HS-27A (cell line): Measurements from ENCODE around the gene HOXA1.

ENCODE experiments used
- DNase-seq: peaks from one replicate; pipeline ENCODE4 v3.0.0-alpha.2; 2012; ENCODE audit warnings: low read depth, missing footprints

HOXA1 gene

DNA sequence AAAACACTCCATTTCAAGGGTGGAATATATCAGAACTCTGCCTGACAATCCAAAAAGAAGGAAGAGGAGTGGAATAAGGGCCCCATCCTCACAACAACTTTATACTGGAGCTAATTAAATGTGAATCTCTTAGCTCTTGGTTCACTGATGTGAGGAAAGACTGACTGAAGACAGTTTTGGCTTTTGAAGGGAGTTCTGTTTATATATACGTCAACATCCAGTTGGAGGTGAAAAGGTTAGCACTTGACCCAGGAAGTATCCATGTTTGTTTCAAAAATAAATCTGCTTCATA lies 3.0 kb downstream of the HOXA1 start:
- no peak for DNase-seq

DNA sequence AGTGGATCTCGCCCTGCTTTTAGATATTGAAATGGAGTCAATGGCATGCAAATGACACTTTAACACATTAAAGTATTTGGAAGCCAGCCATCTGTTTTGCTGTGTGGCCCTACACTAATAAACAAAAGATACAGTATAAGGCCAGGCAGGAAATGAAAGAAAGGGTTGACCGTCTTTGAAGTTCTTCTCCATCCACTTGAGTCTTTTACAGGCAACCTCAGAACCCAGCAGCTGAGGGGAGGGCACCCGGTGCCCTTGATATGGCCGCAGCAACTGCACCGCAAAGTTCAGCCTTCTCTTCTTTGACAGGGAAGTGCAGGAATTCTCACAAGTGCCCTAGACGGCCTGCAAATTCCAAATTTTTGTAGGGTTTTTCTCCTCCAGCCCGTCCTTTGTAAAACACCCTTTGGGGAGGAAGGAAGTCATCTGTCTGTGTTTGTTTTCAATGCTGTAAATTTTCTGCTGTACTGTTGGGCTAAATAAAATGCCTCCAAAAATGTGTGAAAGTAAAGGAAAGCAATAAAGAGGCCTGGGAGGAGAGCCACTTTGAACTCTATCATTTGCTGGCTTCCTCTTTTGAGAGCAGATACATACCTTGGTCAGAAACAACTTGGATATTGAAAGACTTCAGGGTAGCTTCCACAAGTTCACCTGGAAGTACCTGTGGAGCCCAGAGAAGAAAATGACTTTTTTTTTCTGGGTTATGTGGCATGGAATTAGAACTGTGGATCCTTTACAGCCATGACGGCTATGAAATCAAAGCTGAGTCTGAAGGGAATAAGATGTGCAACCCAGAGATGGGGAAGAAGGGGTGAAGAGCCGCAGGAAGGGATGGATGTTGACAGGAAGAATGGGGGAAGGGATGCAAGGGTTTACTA lies 3.6 kb downstream of the HOXA1 start:
- DNase-seq: no peak

DNA sequence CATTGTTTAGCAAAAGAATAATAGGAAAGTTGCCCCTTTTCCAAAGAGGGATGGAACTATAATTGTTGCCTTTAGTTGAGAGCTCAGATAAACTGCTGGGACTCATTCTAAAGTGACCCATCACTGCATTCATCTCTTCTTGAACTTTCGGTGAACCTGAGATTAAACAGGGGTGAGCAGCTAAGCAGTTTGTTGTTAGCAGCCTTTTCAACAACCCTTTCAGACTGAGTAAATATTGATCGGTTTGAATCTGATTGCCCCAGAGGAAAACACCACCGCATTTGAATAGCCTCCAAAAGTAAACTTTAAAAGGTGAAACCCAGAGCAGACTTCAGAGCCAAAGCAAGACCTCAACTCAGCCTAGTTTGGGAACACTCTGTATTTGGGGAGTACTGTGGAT lies 4.7 kb downstream of the HOXA1 start:
- no peak for DNase-seq

DNA sequence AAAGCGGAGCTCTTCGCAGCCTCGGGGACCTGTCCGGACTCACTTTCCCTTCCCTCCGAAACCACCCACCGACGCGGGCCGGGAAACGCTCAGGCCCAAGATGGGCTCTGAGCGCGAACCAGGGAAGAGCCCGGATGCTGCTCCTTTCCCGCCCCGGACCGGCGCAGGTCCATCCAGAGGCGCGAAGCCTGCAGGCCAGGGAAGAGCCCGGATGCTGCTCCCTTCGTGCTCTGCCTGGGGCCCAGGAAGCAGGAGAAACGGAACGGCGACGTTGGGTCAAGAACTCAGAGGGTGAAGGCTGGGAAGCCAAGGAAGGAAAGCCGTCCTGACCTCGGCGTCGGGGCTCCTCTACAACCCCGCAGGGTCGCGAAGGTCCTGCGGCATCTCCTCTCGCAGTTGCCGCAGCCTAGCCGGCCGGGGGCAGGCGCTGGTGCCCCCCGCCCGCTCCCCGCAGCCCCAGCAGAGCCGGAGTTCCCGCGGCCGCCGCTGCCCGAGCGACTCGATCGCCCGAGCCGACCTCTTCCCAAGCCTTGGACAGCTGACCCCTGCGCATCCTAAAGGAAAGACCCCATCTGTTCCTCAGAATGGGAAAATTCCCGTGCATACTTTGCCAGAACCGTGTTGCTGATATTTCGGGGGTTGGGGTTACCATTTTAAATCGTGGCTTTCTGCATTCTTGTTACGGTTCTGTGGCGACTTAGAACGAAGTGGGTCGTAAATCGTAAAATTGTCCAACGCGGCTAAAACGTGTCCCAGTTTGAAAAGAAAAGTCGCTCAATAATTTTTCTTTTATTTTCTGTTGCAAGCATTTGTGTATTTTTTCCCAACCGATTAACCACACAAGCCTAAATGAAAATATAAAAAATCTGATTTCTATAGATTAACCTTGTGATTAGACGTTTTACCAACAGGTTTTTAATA lies 7.5 kb downstream of the HOXA1 start:
- DNase-seq: no peak

DNA sequence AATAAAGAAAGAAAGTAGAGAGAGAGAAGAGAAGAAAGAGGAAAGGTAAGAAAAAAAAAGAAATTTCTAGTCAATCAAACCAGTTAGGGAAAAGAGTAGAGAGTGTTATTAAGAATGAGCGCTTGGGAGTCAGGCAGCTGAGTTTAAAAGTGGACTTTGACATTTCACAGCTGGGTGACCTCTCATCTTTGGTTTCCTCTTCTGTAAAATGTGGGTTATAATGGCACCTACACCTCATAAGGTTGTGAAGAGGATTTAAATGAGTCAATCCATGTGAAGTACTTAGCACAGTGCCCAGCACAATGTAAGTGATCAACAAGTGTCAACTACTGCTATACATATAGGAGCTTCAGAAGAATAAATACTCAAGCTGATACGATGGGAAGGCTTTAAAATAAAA lies 12.2 kb downstream of the HOXA1 start:
- DNase-seq: no peak

DNA sequence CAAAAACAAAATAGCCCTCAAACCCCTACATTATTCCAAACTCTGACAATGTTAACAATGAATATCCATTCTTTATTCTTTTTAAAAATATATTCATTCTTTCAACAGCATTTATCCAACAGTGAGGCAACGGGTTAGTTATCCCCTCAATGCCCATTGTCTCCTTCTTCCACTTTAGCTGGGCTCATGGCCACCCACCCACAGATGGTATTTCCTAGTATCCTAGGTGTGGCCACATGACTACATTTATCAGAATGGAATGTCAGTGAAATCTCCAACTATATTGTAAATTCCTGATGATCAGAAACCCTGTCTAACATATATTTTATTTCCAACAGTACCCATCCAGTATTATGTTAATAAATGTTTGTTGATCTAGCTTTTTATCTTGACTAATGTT lies 13.6 kb downstream of the HOXA1 start:
- no peak for DNase-seq

DNA sequence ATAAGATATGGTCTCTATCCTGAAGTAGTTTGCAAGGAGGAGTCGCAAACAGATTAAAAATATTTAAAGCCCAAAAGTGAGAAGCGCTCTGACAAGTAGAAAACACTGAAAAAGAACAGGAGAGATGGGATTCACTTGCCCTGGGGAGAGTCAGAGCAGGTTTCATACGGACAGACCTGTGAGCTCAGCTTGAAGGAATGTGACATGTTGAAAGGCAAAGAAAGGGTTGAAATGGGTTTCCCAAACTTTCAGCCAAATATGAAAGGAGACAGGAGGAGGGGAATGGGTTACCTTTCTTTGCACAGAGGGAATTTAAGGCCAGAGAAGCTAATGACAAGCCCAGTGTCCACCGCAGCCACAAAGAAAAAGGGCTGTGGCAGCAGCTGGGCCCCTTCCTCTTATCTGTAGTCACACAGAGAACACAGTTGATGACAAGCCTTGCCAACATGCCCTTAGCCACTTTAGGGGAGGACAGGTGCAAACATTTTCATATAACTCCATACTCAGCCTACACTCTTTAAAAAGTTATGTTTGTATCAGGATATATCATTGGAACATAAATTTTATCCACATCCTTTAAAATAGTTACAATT lies 14.9 kb downstream of the HOXA1 start:
- DNase-seq: no peak

DNA sequence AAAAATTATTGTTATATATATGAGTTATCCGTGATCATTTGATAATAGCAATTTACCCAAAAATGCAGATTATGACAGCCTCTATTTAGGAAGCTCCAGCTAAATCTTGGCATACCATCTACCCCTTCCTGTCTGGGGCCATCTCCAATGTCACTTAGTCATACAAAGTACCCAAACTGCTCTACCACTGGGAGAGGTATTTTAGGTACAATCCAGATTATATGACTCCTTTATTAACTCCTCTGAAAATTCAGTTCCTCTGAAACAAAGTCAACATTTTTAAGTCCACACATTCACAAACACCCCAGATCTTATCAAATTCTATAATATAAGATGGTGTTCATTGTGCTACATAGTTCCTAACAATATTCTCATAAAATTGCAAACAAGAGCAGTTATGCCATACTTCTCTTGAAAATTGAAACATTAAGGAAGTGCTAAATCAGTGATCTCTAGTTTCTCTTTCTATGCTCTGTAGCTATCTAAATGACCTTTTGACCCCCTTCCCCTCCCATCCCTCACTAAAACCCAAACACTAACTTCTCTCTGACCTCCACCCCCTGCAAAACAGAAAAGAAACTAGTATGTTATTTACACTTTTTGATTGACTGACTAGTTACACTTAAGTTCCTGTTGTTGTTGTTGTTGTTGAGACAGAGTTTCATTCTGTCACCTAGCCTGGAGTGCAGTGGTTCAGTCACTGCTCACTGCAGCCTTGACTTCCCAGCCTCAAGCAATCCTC lies 16.4 kb downstream of the HOXA1 start:
- no peak for DNase-seq

DNA sequence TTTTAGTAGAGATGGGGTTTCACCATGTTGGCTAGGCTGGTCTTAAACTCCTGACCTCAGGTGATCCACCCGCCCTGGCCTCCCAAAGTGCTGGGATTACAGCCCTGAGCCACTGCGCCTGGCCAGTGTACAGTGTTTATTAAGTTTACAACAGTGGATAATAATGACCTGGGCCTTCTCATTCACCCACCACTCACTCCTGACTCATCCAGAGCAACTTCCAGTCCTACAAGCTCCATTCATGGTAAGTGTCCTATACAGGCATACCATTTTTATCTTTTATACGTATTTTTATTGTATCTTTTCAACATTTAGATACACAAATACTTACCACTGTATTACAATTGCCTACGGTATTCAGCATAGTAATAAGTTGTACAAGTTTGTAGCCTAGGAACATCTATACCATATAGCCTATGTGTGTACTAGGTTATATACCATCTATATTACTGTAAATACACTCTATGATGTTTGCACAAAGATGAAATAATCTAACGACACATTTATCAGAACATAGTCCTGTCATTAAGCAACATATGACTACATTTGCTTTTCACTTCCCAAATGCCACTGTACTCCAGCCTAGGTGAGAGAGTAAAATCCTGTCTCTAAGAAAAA lies 17.1 kb downstream of the HOXA1 start:
- no peak for DNase-seq

DNA sequence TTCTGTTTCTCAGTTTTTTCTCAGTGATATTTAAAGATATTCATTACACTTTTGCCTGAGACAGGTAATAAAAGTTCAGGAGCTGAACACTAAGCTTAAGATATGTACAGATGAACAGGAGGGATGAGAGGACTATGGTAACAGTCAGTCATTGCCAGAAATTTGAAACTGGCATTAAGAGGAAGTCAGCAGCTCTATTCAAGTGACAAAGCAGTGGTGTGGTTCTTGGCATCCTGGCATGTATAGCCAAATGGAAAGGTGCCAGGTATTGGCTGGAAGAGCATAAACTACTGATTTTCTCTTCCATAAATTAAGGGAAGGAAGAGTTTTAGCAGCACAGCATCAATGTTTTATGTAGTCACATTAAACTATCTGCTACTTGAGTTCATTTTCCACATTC lies 22.7 kb downstream of the HOXA1 start:
- DNase-seq: no peak

DNA sequence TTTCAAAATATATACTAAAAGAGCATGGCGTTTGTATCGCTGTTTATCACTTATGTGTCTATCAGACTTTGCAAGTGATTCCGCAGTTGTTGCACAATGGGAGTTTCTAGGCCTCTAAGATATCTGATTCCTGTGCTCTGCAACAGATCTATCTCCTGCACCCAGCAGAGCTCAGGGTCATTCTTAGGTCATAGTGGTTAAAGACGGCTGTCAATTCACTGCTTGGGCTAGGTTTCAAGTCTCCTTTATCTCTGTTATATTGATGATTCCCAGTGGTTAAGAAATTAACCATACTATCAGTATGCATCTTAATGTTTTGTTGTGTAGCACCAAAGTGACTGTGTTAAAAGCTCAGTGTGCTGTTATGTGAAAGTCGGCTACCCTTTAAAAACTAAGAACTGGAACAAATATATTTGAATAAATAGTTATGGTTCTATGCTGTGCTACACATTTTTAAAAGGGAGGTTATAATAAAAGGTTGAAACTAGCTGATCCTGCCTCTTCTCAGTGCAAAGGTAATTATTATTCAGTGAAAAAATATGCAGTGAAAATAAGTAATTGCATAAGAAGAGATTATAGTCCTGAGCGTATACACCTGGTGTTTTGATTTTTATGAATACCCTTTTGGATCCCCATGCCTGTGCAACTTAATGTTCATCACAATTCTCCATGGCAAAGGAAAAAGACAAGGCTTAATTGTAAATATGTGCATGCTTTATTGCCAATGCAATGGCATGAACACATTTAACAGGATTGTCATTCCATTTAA lies 24.0 kb downstream of the HOXA1 start:
- DNase-seq: no peak

DNA sequence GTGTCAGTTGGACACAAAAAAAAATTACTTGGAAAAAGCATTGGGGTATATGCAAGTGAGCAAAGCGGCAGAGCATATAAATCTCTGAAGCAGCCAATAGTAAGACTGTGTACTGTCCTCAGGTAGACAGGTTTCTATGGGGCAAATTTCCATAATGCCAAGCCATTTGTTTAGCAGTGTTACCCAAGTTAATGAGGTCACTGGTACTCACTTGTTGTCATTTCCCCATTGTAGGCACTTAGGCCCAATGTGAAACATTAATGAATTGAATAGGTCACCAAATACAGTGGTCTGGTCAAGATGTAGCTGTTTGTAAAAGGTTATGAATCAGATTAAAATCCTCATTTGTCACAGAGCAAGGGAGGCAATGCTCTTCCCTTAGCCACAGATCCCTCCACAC lies 27.5 kb downstream of the HOXA1 start:
- no peak for DNase-seq

DNA sequence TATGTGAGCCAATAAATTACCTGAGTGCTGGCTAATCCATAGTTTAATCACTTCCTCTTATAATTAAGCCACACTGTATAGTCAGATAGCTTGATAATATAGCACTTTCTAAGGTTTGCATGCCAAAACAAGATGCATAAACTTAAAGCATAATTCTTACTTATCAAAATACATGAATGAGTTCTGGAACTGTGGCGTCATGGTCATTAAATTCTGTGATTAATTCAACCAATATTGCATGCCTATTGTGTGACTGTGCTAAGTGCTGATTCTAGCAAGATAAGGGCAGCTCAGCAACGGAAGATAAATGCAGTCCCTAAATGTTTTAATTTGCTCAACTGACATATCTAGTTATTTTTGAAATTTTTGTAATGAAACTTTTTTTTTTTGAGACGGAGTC lies 29.7 kb downstream of the HOXA1 start:
- no peak for DNase-seq

DNA sequence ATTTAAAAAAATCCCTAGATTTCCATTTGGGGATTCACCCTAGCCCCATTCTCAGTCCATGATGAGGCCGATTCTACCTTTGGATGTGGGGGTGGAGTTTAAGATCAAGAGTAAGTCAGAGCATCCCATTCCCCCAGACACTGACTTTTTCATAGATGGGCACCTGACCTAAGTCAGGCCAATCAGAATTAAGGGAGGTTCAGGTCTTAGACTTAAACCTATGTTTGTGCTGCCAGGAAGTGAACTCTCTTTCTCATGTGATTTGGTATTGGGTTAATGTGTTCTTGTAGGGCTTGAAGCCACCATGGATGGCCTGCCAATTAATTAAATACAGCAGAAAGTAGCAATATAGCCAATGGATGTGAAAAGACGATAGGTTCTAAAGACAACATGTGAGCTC lies 30.1 kb downstream of the HOXA1 start:
- no peak for DNase-seq

DNA sequence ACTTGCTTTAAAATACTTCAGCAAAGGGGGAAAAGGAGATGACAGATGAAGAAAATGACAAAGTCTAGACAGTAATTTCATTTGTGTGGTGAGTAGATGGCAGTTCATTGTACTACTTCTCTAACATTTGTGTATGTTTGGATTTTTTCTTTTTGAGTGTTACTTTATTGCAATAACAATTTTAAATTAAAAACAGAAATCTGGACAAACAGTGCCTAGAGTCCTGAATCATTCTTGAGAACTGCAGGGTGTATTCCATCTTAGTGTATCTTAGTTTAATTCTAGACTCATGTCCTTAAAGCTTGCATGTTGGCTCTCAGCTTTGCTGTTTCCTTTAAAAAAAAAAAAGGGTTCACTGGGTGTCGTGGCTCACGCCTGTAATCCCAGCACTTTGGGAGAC lies 31.1 kb downstream of the HOXA1 start:
- DNase-seq: no peak

DNA sequence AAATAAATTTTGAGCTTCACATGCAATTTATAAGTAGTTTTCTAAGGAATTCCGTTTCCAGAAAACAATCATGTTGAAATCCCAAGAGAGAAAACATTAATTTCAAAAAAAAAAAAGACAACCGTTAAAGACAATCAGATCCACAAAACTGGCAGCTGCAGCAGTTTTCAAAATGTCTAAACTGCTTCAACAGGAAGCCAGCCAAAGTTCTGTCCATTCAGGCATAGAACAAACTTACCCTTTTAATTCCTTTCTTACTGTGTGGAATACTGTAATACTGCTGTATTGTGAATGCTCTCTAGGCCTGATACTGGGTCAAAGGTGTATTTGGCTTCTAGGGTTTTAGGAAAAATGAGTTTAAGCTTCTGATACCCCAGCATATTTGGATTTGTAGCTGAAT lies 31.6 kb downstream of the HOXA1 start:
- no peak for DNase-seq

DNA sequence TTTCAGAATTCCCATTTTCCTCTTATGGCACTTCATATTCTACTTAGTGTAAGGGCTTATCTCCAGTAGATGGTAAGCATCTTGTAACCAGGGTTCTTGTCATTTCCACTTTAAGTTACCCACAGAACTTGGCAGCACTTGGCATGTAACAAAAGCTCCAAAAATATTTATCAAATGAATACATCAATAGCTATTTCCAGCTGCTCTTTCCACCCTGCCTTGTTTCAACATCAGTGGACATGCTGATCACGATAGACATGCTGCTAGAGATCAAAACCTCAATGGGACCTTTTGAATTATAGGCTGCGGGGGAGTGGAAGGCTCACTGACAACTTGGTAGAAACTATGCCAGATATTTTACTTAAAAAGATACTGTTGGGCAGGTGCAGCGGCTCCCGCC lies 32.9 kb downstream of the HOXA1 start:
- DNase-seq: no peak

DNA sequence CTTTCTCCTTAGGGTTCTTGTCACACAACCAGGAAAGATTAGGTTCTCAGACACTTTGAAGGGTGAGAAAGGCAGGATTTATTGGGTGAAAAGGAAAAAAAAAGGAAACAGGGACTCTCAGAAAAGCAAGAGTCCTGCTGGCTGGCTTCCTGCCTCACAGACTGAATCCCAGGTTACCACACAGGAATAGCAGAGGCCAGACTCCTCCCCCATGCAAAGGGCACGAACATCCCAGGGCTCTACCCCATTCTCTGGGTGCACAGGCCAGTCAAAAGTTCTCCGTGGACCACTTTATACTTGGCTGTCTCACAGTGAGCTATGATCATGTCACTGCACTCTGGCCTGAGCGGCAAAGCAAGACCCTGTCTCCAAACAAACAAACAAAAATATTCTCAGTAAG lies 42.6 kb downstream of the HOXA1 start:
- no peak for DNase-seq

DNA sequence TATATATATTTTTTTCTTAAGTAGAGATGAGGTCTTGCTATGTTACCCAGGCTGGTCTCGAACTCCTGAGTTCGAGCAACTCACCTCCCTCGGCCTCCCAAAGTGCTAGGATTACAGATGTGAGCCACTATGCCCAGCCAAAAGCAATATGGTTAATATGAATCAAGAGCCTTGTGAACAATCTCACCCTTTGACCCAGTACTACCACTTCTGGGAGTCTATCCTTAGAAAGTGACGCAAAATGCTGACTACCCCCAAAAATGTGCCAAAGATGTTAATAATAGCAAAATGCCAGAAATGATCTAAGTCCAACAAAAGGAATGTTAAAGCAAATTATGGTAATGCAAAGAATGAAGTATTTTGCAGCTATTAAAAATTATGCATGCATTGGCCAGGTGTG lies 44.3 kb downstream of the HOXA1 start:
- DNase-seq: no peak

DNA sequence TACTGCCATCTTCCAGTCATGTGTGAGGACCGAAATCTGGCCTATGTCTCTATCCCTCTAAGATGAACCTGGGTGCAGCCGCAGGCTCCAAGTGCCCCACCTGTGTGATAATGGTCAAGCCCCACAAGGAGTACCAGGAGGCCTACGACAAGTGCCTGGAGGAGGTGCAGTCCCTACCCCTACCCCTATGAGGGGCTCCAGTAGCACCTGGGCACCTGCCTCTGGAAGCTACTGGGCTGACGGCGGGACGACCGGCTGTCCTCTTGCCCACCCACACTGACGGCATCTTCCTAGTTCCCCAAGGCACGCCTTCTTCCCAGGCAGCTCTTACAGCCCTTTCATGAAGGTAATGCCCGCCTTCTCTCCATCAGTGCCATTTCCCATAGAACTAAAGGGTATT lies 47.4 kb downstream of the HOXA1 start:
- DNase-seq: no peak
